NCI-H1694 (cell line): ENCODE data around the gene POLR3GL.

Experiments used
- DNase-seq: peaks from one replicate; lab custom pipeline; 2025; lab: John Stamatoyannopoulos, UW

Gene POLR3GL

GRCh38 chr1:145949219-145949618 lies 15.3 kb upstream of the POLR3GL start:
- DNase-seq = no peak

GRCh38 chr1:145951526-145951925 lies 13.0 kb upstream of the POLR3GL start:
- no peak for DNase-seq

- DNase-seq = no peak
Observed at GRCh38 chr1:145952903-145953302, 11.6 kb upstream of the POLR3GL start.

- no peak for DNase-seq
Observed at GRCh38 chr1:145953861-145954260, 10.6 kb upstream of the POLR3GL start.

- no peak for DNase-seq
Observed at GRCh38 chr1:145955436-145955835, 9.1 kb upstream of the POLR3GL start.

- no peak for DNase-seq
Observed at GRCh38 chr1:145956361-145956760, 8.1 kb upstream of the POLR3GL start.

- no peak for DNase-seq
Observed at GRCh38 chr1:145956781-145957442, 7.6 kb upstream of the POLR3GL start.

GRCh38 chr1:145957443-145958319 lies 6.8 kb upstream of the POLR3GL start, which contains the start of gene LIX1L:
Gene LIX1L (minus strand): TSS chr1:145958017. CDS start chr1:145957927, 90 bp downstream.
- DNase-seq = peak; percentile 97

- DNase-seq = no peak
Observed at GRCh38 chr1:145958734-145959133, 5.8 kb upstream of the POLR3GL start.

- no peak for DNase-seq
Observed at GRCh38 chr1:145959333-145959732, 5.2 kb upstream of the POLR3GL start.

GRCh38 chr1:145959957-145960467 lies 4.5 kb upstream of the POLR3GL start:
- DNase-seq = no peak

GRCh38 chr1:145960468-145961108 lies 3.9 kb upstream of the POLR3GL start:
- no peak for DNase-seq

GRCh38 chr1:145961109-145961424 lies 3.4 kb upstream of the POLR3GL start:
- DNase-seq = no peak

- DNase-seq = no peak
Observed at GRCh38 chr1:145961425-145962156, 2.9 kb upstream of the POLR3GL start.

- DNase-seq = no peak
Observed at GRCh38 chr1:145962157-145963102, 2.1 kb upstream of the POLR3GL start.

- DNase-seq = no peak
Observed at GRCh38 chr1:145963265-145964019, 1.0 kb upstream of the POLR3GL start.

- no peak for DNase-seq
Observed at GRCh38 chr1:145965119-145965744, 742 bp downstream of the POLR3GL start.

GRCh38 chr1:145967288-145967687 lies 2.8 kb downstream of the POLR3GL start:
- DNase-seq = no peak

- DNase-seq = no peak
Observed at GRCh38 chr1:145972580-145972979, 8.1 kb downstream of the POLR3GL start.

- DNase-seq = no peak
Observed at GRCh38 chr1:145974721-145975120, 10.2 kb downstream of the POLR3GL start.
